ENCODE results near the gene SYT17.

GRCh38 chr16:19126300-19126699, 41.7 kb upstream of the SYT17 start:
- no peak for TF ChIP-seq CTCF (IDR thresholded peaks at IDR 0.05)
- TF ChIP-seq POLR2A (IDR thresholded peaks at IDR 0.05), result no peak
- TF ChIP-seq POLR2AphosphoS5 (IDR thresholded peaks at IDR 0.05), result no peak
- no peak for TF ChIP-seq EP300 (IDR thresholded peaks at IDR 0.05)
